ENCODE data around the gene TMEM53.

TMEM53 gene

DNA sequence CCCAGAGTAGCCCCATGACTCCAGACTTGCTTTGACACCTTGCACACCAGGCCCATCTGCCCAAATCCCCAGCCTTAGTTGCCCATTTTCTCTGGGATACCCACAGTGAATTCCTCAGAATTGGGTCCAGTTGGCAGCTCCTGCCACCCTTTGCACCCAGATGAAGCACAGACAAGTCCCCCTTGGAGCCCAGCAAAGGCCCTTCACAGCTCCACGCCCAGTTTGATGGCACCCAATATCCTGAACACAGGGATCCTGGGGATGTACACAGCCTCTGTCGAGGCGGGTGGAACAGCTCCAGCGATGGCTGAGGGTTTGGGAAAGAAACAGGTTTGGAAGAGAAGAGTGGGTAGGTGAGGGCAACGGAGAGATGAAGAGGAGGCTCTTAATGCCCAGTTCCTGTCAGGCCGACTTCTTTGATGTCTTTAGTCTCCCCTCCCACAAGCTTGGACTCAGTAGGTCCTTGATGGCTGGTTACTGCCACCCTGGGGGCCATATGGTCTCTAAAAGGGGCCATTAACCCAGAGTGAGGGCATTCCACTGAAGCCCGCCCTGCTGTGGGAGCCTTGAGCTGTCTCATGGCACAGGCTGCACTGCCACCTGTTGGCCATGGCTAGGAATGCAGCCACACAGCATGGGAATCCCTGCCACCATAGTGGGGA lies 21.7 kb downstream of the TMEM53 start:
- DNase-seq (ENCODE audit: low spot score) (no peak), ATAC-seq (ENCODE audit: low read depth) (peak; percentile 87)
- Histone ChIP-seq H3K36me3 (ENCODE audit: low read depth) (peaks cover 28% of the 10 kb centered on the region), H3K27me3 (ENCODE audit: insufficient read depth, poor library complexity, severe bottlenecking) (no peaks in the 10 kb centered on the region), H3K4me3 (ENCODE audit: severe bottlenecking) (no peak overlapping the region), H3K27ac (ENCODE audit: poor library complexity, severe bottlenecking) (no peak overlapping the region), H3K9me3 (ENCODE audit: severe bottlenecking) (no peaks in the 10 kb centered on the region), H3K4me1 (ENCODE audit: insufficient read depth, poor library complexity, severe bottlenecking) (no peaks in the 10 kb centered on the region)
- TF ChIP-seq, protein P1, sequence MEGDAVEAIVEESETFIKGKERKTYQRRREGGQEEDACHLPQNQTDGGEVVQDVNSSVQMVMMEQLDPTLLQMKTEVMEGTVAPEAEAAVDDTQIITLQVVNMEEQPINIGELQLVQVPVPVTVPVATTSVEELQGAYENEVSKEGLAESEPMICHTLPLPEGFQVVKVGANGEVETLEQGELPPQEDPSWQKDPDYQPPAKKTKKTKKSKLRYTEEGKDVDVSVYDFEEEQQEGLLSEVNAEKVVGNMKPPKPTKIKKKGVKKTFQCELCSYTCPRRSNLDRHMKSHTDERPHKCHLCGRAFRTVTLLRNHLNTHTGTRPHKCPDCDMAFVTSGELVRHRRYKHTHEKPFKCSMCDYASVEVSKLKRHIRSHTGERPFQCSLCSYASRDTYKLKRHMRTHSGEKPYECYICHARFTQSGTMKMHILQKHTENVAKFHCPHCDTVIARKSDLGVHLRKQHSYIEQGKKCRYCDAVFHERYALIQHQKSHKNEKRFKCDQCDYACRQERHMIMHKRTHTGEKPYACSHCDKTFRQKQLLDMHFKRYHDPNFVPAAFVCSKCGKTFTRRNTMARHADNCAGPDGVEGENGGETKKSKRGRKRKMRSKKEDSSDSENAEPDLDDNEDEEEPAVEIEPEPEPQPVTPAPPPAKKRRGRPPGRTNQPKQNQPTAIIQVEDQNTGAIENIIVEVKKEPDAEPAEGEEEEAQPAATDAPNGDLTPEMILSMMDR (IDR thresholded peaks at IDR 0.05; ENCODE audit: poor library complexity, severe bottlenecking): peak; percentile 89

DNA sequence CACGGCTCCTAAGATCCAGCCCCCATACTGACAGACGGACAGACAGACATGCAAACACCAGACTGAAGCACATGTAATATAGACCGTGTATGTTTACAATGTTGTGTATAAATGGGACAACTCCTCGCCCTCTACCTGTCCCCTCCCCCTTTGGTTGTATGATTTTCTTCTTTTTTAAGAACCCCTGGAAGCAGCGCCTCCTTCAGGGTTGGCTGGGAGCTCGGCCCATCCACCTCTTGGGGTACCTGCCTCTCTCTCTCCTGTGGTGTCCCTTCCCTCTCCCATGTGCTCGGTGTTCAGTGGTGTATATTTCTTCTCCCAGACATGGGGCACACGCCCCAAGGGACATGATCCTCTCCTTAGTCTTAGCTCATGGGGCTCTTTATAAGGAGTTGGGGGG lies 23.2 kb downstream of the TMEM53 start:
- no peak for ATAC-seq (ENCODE audit: low read depth)
- no peak for DNase-seq (ENCODE audit: low spot score)
- Histone ChIP-seq H3K36me3 (ENCODE audit: low read depth) (peaks cover 36% of the 10 kb centered on the region), H3K4me3 (ENCODE audit: severe bottlenecking) (no peak overlapping the region), H3K27ac (ENCODE audit: poor library complexity, severe bottlenecking) (no peak overlapping the region), H3K9me3 (ENCODE audit: severe bottlenecking) (no peaks in the 10 kb centered on the region), H3K4me1 (ENCODE audit: insufficient read depth, poor library complexity, severe bottlenecking) (no peaks in the 10 kb centered on the region), H3K27me3 (ENCODE audit: insufficient read depth, poor library complexity, severe bottlenecking) (no peaks in the 10 kb centered on the region)
- TF ChIP-seq, protein P1 (IDR thresholded peaks at IDR 0.05; ENCODE audit: poor library complexity, severe bottlenecking): no peak

DNA sequence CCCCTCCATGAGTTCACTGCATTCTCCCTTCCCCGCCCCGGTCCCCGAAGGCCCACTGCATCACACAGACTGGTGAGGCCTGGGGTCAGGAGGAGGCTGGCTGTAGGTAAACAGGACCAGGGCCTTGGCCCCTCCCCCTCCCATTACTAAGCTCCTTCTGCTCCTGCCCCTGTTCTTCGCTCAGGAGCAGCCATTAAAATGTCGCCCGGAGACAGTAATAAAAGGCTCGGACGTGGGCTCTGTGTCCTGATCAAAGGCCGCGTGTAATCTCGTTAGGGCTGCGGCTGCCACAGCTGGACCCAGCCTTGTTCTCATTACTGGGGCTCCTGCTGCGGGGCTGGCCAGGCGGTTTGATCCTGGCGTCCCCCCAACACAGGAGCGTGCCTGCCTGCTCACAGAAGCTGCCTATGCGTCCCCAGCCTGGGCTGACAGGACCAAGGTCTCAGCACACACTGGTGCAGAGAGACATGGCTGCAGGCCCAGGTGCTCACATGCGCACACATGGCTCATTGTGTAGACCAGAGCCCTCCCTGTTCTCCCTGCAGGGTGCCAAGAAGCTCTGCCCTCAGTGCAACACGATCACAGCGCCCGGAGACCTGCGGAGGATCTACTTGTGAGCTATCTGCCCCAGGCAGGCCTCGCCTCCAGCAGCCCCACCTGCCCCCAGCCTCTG lies 24.0 kb downstream of the TMEM53 start:
- Histone ChIP-seq H3K36me3 (ENCODE audit: low read depth) (peaks cover 44% of the 10 kb centered on the region), H3K27ac (ENCODE audit: poor library complexity, severe bottlenecking) (no peak overlapping the region), H3K9me3 (ENCODE audit: severe bottlenecking) (no peaks in the 10 kb centered on the region), H3K4me3 (ENCODE audit: severe bottlenecking) (no peak overlapping the region), H3K27me3 (ENCODE audit: insufficient read depth, poor library complexity, severe bottlenecking) (no peaks in the 10 kb centered on the region), H3K4me1 (ENCODE audit: insufficient read depth, poor library complexity, severe bottlenecking) (no peaks in the 10 kb centered on the region)
- DNase-seq (ENCODE audit: low spot score): no peak
- ATAC-seq (ENCODE audit: low read depth): no peak
- TF ChIP-seq, protein P1 (IDR thresholded peaks at IDR 0.05; ENCODE audit: poor library complexity, severe bottlenecking): no peak

- Histone ChIP-seq H3K4me3 (ENCODE audit: severe bottlenecking) (no peak overlapping the region), H3K9me3 (ENCODE audit: severe bottlenecking) (no peaks in the 10 kb centered on the region), H3K36me3 (ENCODE audit: low read depth) (peaks cover 49% of the 10 kb centered on the region), H3K27ac (ENCODE audit: poor library complexity, severe bottlenecking) (no peak overlapping the region), H3K27me3 (ENCODE audit: insufficient read depth, poor library complexity, severe bottlenecking) (no peaks in the 10 kb centered on the region), H3K4me1 (ENCODE audit: insufficient read depth, poor library complexity, severe bottlenecking) (no peaks in the 10 kb centered on the region)
- TF ChIP-seq, protein P1 (IDR thresholded peaks at IDR 0.05; ENCODE audit: poor library complexity, severe bottlenecking): no peak
- ATAC-seq (ENCODE audit: low read depth) (no peak), DNase-seq (ENCODE audit: low spot score) (no peak)
These were observed 24.5 kb downstream of the TMEM53 start for GRCh38 chr1:44649788-44650158.
